DND-41 (cell line): Measurements from ENCODE around the gene MSI2.

Experiments
- CTCF ChIP-seq: IDR thresholded peaks from 2 replicates; pipeline ENCODE4 v1.5.1; 2012; ENCODE audit warnings: borderline replicate concordance, low read length, moderate library complexity, mild to moderate bottlenecking; ENCODE audit not compliant: poor library complexity, severe bottlenecking; ENCODE audit errors: extremely low read depth
- EZH2 ChIP-seq: IDR thresholded peaks from 3 replicates; pipeline ENCODE4 v1.6.1; 2012; ENCODE audit warnings: borderline replicate concordance, low read depth, mild to moderate bottlenecking, moderate library complexity, low read length, inconsistent platforms; ENCODE audit not compliant: severe bottlenecking

- TF ChIP-seq CTCF, result no peak
- no peak for TF ChIP-seq EZH2
These were observed 383.1 kb downstream of the MSI2 start for GRCh38 chr17:57639381-57639780.
